Uterus (tissue), 4 donors: Measurements from ENCODE around the gene MUC2. TPM values are rescaled to one million over a fixed set of nuclear protein-coding genes. Genes with fewer than 3 reads are reported as not detected.

Experiments used
- DNase-seq, 2 donors: peaks; one replicate each; pipeline ENCODE4 v3.0.0-alpha.2; 2019 to 2020
- H3K27ac ChIP-seq, 2 donors: fragments of 200-600 bp; sonication (generic); 1 replicate in 1 of 2; 2 replicates in 1 of 2; pipeline ENCODE4 v1.5.1; 2016 to 2018
- H3K27me3 ChIP-seq, 2 donors: fragments of 200-600 bp; sonication (generic); one replicate each; pipeline ENCODE4 v1.5.1; 2018 to 2019; ENCODE audit warnings: control low read depth in 1 of 2
- H3K36me3 ChIP-seq, 2 donors: fragments of 200-600 bp; sonication (generic); one replicate each; pipeline ENCODE4 v1.5.1; 2019; ENCODE audit warnings: control low read depth in 1 of 2
- H3K4me1 ChIP-seq, 2 donors: fragments of 200-600 bp; sonication (generic); one replicate each; pipeline ENCODE4 v1.5.1; 2018 to 2019; ENCODE audit warnings: control low read depth in 1 of 2
- H3K4me3 ChIP-seq, 2 donors: fragments of 200-600 bp; sonication (generic); 1 replicate in 1 of 2; 2 replicates in 1 of 2; pipeline ENCODE4 v1.5.1; 2018 to 2019; ENCODE audit warnings: mild to moderate bottlenecking in 1 of 2
- H3K9me3 ChIP-seq, 2 donors: fragments of 200-600 bp; sonication (generic); one replicate each; pipeline ENCODE4 v1.5.1; 2019; ENCODE audit warnings: control low read depth in 1 of 2
- CTCF ChIP-seq, 4 experiments: fragments of 200-600 bp in 2 of 4; fragments of 450-650 bp in 2 of 4; sonication (generic) in 2 of 4; IDR thresholded peaks; one replicate each; pipeline ENCODE4 v1.5.1; 2016 to 2019; ENCODE audit warnings: antibody characterized with exemption in 4 of 4, mild to moderate bottlenecking in 2 of 4, moderate library complexity in 1 of 4
- POLR2A ChIP-seq, 2 donors: fragments of 450-650 bp; IDR thresholded peaks; one replicate each; pipeline ENCODE4 v1.6.1; 2016; ENCODE audit warnings: antibody characterized with exemption in 2 of 2, mild to moderate bottlenecking in 1 of 2, moderate library complexity in 1 of 2
- intact Hi-C: fragments of 100-400 bp; cut with DNase I; formaldehyde crosslinking; loops from one replicate; pipeline ENCODE4 v1.15.1; 2023; ENCODE audit warnings: low total_unique reads
- total RNA-seq, 4 donors: library from RNA; depleted of rRNA in 3 of 4; stranded (reverse); fragments of >200 nt in 3 of 4; gene quantifications; one replicate each; pipeline versions ENCODE4 v1.1.0 to v1.2.4, GENCODE V29; 2014 to 2023
- donor health status: DM: yes; HTN: yes; CAD: no.

The MUC2 gene
- total RNA-seq, 4 donors from 2014 or later, result 0.06 to 1.8 (median 0.26) TPM; not detected in 1

GRCh38 chr11:1104411-1105182 lies 29.9 kb downstream of the MUC2 start:
- no peak for DNase-seq

DNA sequence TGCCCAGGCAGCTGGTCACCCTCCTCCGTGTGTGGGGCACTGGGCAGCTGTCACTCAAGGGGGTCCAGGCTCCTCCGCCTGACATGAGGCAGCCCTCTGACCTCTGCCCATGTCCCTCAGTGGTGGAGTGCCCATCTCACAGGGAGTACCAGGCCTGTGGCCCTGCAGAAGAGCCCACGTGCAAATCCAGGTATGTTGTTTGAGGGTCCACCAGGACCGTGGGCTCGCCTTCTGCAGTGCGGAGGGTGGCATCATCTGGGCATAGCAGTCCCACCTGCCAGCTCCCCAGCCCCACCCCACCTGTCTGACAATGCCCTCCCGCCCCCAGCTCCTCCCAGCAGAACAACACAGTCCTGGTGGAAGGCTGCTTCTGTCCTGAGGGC lies 30.5 kb downstream of the MUC2 start:
- Histone ChIP-seq H3K4me3 (no peak overlapping the region), H3K27me3 (no peaks in the 10 kb centered on the region), H3K9me3 (no peaks in the 10 kb centered on the region), H3K36me3 (no peaks in the 10 kb centered on the region), H3K4me1 (no peaks in the 10 kb centered on the region), H3K27ac (no peak overlapping the region)
- intact Hi-C loops, result no loop called here
- no peak for DNase-seq
- no peak for TF ChIP-seq CTCF (IDR thresholded peaks at IDR 0.05)
- no peak for TF ChIP-seq POLR2A (IDR thresholded peaks at IDR 0.05)

More at GRCh38 chr11:1104411-1105182, 29.9 kb downstream of the MUC2 start:
- H3K27ac ChIP-seq, result no peak overlapping the region
- TF ChIP-seq CTCF (IDR thresholded peaks at IDR 0.05) (no peak), POLR2A (IDR thresholded peaks at IDR 0.05) (no peak)
- intact Hi-C loops, result no loop called here
- H3K4me1 ChIP-seq, result no peaks in the 10 kb centered on the region
- no peaks in the 10 kb centered on the region for H3K36me3 ChIP-seq
- no peak overlapping the region for H3K4me3 ChIP-seq
- no peaks in the 10 kb centered on the region for H3K27me3 ChIP-seq
- no peaks in the 10 kb centered on the region for H3K9me3 ChIP-seq

GRCh38 chr11:1106387-1106786 lies 31.7 kb downstream of the MUC2 start:
- no peaks in the 10 kb centered on the region for H3K27me3 ChIP-seq

GRCh38 chr11:1107316-1108245 lies 32.9 kb downstream of the MUC2 start:
- TF ChIP-seq POLR2A (IDR thresholded peaks at IDR 0.05) (no peak), CTCF (IDR thresholded peaks at IDR 0.05) (no peak)
- intact Hi-C loops, result no loop called here
- H3K4me1 ChIP-seq, result no peaks in the 10 kb centered on the region
- no peaks in the 10 kb centered on the region for H3K27me3 ChIP-seq
- no peak for DNase-seq
- H3K9me3 ChIP-seq, result no peaks in the 10 kb centered on the region
- no peak overlapping the region for H3K27ac ChIP-seq
- H3K4me3 ChIP-seq, result no peak overlapping the region
- H3K36me3 ChIP-seq, result no peaks in the 10 kb centered on the region

More at GRCh38 chr11:1106387-1106786, 31.7 kb downstream of the MUC2 start:
- H3K27ac ChIP-seq, result no peak overlapping the region
- no peak for DNase-seq
- H3K9me3 ChIP-seq, result no peaks in the 10 kb centered on the region
- TF ChIP-seq POLR2A (IDR thresholded peaks at IDR 0.05) (no peak), CTCF (IDR thresholded peaks at IDR 0.05) (no peak)
- no peaks in the 10 kb centered on the region for H3K4me1 ChIP-seq
- intact Hi-C loops, result no loop called here
- no peaks in the 10 kb centered on the region for H3K36me3 ChIP-seq
- H3K4me3 ChIP-seq, result no peak overlapping the region
